Activated naive CD8-positive, alpha-beta T cell (primary cell): ENCODE data around the gene FOXF1.
A peak's percentile ranks its signal among the peaks of the same experiment; 100 is the strongest.

Experiments used
- H3K27ac Mint-ChIP-seq: one replicate; pipeline ENCODE4 v1.8.0; 2021; ENCODE audit warnings: mixed read lengths
- H3K27me3 Mint-ChIP-seq: one replicate; pipeline ENCODE4 v1.8.0; 2021; ENCODE audit warnings: mixed read lengths
- H3K36me3 Mint-ChIP-seq: one replicate; pipeline ENCODE4 v1.8.0; 2021; ENCODE audit warnings: mixed read lengths
- H3K4me1 Mint-ChIP-seq: one replicate; pipeline ENCODE4 v1.8.0; 2021; ENCODE audit warnings: low read depth, mixed read lengths
- H3K4me3 Mint-ChIP-seq: one replicate; pipeline ENCODE4 v1.8.0; 2021; ENCODE audit warnings: mild to moderate bottlenecking, mixed read lengths
- H3K9me3 Mint-ChIP-seq: one replicate; pipeline ENCODE4 v1.8.0; 2021; ENCODE audit warnings: low read depth, mixed read lengths

FOXF1 gene

GRCh38 chr16:86558355-86559193 lies 48.2 kb downstream of the FOXF1 start:
- peaks cover 2% of the 10 kb centered on the region for H3K36me3 Mint-ChIP-seq
- H3K4me3 Mint-ChIP-seq, result no peak overlapping the region
- no peaks in the 10 kb centered on the region for H3K9me3 Mint-ChIP-seq
- H3K27me3 Mint-ChIP-seq, result peaks cover 9% of the 10 kb centered on the region
- H3K4me1 Mint-ChIP-seq, result peaks cover 17% of the 10 kb centered on the region
- H3K27ac Mint-ChIP-seq, result no peak overlapping the region

GRCh38 chr16:86559802-86560305 lies 49.5 kb downstream of the FOXF1 start:
- H3K9me3 Mint-ChIP-seq, result no peaks in the 10 kb centered on the region
- H3K4me3 Mint-ChIP-seq, result no peak overlapping the region
- H3K36me3 Mint-ChIP-seq, result no peaks in the 10 kb centered on the region
- peaks cover 19% of the 10 kb centered on the region for H3K4me1 Mint-ChIP-seq
- peaks cover 19% of the 10 kb centered on the region for H3K27me3 Mint-ChIP-seq
- H3K27ac Mint-ChIP-seq, result no peak overlapping the region

- no peaks in the 10 kb centered on the region for H3K9me3 Mint-ChIP-seq
- H3K36me3 Mint-ChIP-seq, result no peaks in the 10 kb centered on the region
- H3K4me3 Mint-ChIP-seq, result no peak overlapping the region
- no peak overlapping the region for H3K27ac Mint-ChIP-seq
- H3K27me3 Mint-ChIP-seq, result peaks cover 28% of the 10 kb centered on the region
- H3K4me1 Mint-ChIP-seq, result peaks cover 24% of the 10 kb centered on the region
Measured at GRCh38 chr16:86562356-86562755, 52.0 kb downstream of the FOXF1 start.

DNA sequence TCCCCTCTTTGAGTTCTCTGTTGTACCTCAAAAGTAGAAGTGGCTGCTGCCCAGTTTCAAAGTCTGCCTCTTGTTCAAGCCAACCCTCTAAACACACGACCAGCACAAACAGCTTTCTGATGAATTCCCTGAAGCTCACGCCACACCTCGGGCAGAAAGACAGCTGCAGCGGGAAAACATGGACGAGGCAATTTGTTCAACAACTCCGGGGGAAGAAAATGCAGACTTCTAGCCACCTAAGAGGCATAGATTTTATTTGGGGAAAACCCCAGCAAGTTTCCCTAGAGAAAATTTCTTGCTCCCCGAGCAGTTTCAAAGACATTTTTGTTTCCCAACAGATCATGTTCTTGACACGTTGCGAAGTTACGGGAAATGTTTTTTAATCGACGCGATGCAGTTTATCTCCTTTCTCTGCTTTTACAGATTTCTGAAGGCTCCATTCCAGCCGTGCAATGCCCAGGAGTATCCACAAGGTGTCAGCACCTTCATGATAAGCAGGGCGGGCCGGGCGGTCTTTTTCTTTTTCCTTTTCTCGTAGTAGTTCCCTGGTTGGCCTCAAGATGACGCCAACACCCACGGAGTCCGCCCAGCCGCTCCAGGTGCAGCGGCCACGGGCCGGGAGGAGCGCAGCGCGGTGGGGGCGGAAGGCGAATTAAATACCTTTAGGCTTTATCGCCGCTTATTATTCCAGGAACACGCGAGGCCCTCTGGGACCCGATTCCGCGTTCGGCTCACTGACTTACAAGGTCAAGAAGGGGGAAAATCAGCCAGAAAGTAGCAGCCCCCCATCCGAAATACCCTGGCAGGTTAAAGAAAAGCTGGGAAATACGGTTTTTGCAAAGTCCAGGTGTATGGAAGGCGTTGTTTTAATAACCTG lies 53.4 kb downstream of the FOXF1 start:
- H3K36me3 Mint-ChIP-seq, result no peaks in the 10 kb centered on the region
- H3K4me1 Mint-ChIP-seq, result peaks cover 25% of the 10 kb centered on the region
- no peaks in the 10 kb centered on the region for H3K9me3 Mint-ChIP-seq
- peaks cover 27% of the 10 kb centered on the region for H3K27me3 Mint-ChIP-seq
- H3K4me3 Mint-ChIP-seq, result peak overlapping the region; percentile 40
- no peak overlapping the region for H3K27ac Mint-ChIP-seq
